DOHH2 (cell line): ENCODE results near the gene SERPINB12.

Experiments used
- CTCF ChIP-seq: fragments of 200-600 bp; sonication (generic); IDR thresholded peaks from one replicate; pipeline ENCODE4 v1.5.1; 2014; ENCODE audit warnings: antibody characterized with exemption, mild to moderate bottlenecking, low read depth, low read length; ENCODE audit not compliant: poor library complexity, severe bottlenecking
- EZH2phosphoT487 ChIP-seq: fragments of 200-600 bp; sonication (generic); IDR thresholded peaks from 2 replicates; pipeline ENCODE4 v1.6.1; 2017; ENCODE audit warnings: borderline replicate concordance, mild to moderate bottlenecking, antibody characterized with exemption, low read length, moderate library complexity, mixed read lengths

GRCh38 chr18:63544017-63544416 lies 1.8 kb downstream of the SERPINB12 start:
- no peak for TF ChIP-seq CTCF
- no peak for TF ChIP-seq EZH2phosphoT487
